ENCODE measurements around the gene IFT43.

The IFT43 gene

GRCh38 chr14:76083796-76084765 lies 98.5 kb downstream of the IFT43 start:
- DNase-seq: no peak

GRCh38 chr14:76085358-76085757 lies 99.8 kb downstream of the IFT43 start:
- no peak for DNase-seq

GRCh38 chr14:76086636-76087035 lies 101.1 kb downstream of the IFT43 start:
- DNase-seq: no peak

GRCh38 chr14:76088326-76088725 lies 102.8 kb downstream of the IFT43 start:
- no peak for DNase-seq

GRCh38 chr14:76088771-76089571 lies 103.4 kb downstream of the IFT43 start:
- DNase-seq: no peak

GRCh38 chr14:76089575-76089974 lies 104.0 kb downstream of the IFT43 start:
- DNase-seq: no peak

- DNase-seq: peak; percentile 13
Measured at GRCh38 chr14:76090616-76091391, 105.2 kb downstream of the IFT43 start.

- no peak for DNase-seq
Measured at GRCh38 chr14:76093077-76093476, 107.5 kb downstream of the IFT43 start.

- no peak for DNase-seq
Measured at GRCh38 chr14:76096257-76096656, 110.7 kb downstream of the IFT43 start.

GRCh38 chr14:76097547-76097946 lies 112.0 kb downstream of the IFT43 start:
- DNase-seq: no peak

GRCh38 chr14:76098047-76098446 lies 112.5 kb downstream of the IFT43 start:
- no peak for DNase-seq

- no peak for DNase-seq
Measured at GRCh38 chr14:76098916-76099675, 113.5 kb downstream of the IFT43 start.

GRCh38 chr14:76100236-76100635 lies 114.7 kb downstream of the IFT43 start:
- DNase-seq: no peak

- DNase-seq: no peak
Measured at GRCh38 chr14:76101391-76102379, 116.1 kb downstream of the IFT43 start.

- DNase-seq: no peak
Measured at GRCh38 chr14:76104802-76105355, 119.3 kb downstream of the IFT43 start.

- DNase-seq: no peak
Measured at GRCh38 chr14:76106188-76106587, 120.6 kb downstream of the IFT43 start.

- no peak for DNase-seq
Measured at GRCh38 chr14:76109087-76109880, 123.7 kb downstream of the IFT43 start.

GRCh38 chr14:76112889-76113624 lies 127.5 kb downstream of the IFT43 start:
- no peak for DNase-seq

- no peak for DNase-seq
Measured at GRCh38 chr14:76113691-76114090, 128.1 kb downstream of the IFT43 start.

All from hematopoietic multipotent progenitor cell treated with erythropoietin and hydrocortisone succinate and interleukin-3 and kit ligand, for 8 days (in vitro differentiated cells).